Measurements from ENCODE around the gene SOX15.

Gene SOX15

GRCh38 chr17:7548585-7549400 lies 41.1 kb downstream of the SOX15 start, which contains the start of gene TNFSF12:
Gene TNFSF12 (plus strand): TSS chr17:7549058. CDS start chr17:7549154, 96 bp downstream.
- no peak for DNase-seq (ENCODE audit: insufficient read length, low spot score)
- no peak for FAIRE-seq
- no peak for TF ChIP-seq CTCF (IDR thresholded peaks at IDR 0.05; ENCODE audit: insufficient read depth, missing control alignments)

- DNase-seq (ENCODE audit: insufficient read length, low spot score) (no peak), FAIRE-seq (no peak)
- no peak for TF ChIP-seq CTCF (IDR thresholded peaks at IDR 0.05; ENCODE audit: insufficient read depth, missing control alignments)
Observed at GRCh38 chr17:7544911-7545310, 45.0 kb downstream of the SOX15 start.

GRCh38 chr17:7541074-7541621 lies 48.7 kb downstream of the SOX15 start:
- FAIRE-seq (no peak), DNase-seq (ENCODE audit: insufficient read length, low spot score) (no peak)
- TF ChIP-seq CTCF (IDR thresholded peaks at IDR 0.05; ENCODE audit: insufficient read depth, missing control alignments): no peak

- DNase-seq (ENCODE audit: insufficient read length, low spot score) (no peak), FAIRE-seq (no peak)
- no peak for TF ChIP-seq CTCF (IDR thresholded peaks at IDR 0.05; ENCODE audit: insufficient read depth, missing control alignments)
Observed at GRCh38 chr17:7538891-7539545, 50.9 kb downstream of the SOX15 start.

All from D721Med (cell line).